HL-60 (cell line): ENCODE measurements around the gene DEUP1.

ENCODE experiments used
- DNase-seq, 2 experiments: peaks; one replicate each; pipeline ENCODE4 v3.0.0-alpha.2; 2010 to 2020; ENCODE audit warnings: low read depth in 1 of 2, low spot score in 1 of 2
- H3K27ac ChIP-seq: fragments of 250-450 bp; sonication (Bioruptor Pico); replicated peaks from 2 replicates; pipeline ENCODE4 v1.5.1; 2020; ENCODE audit warnings: mild to moderate bottlenecking, moderate library complexity
- H3K27me3 ChIP-seq: fragments of 250-450 bp; sonication (Bioruptor Pico); 2 replicates; pipeline ENCODE4 v1.5.1; 2021; ENCODE audit warnings: mild to moderate bottlenecking, moderate library complexity; ENCODE audit not compliant: insufficient read depth, poor library complexity, severe bottlenecking
- H3K4me3 ChIP-seq: replicated peaks from 2 replicates; pipeline ENCODE4 v1.5.1; 2011; ENCODE audit warnings: mild to moderate bottlenecking, control low read depth, low read length; ENCODE audit not compliant: insufficient read depth
- CTCF ChIP-seq: IDR thresholded peaks from one replicate; pipeline ENCODE4 v1.5.1; 2011; ENCODE audit warnings: low read length, control low read depth, inconsistent platforms; ENCODE audit not compliant: insufficient read depth
- GABPA ChIP-seq: IDR thresholded peaks from 2 replicates; pipeline ENCODE4 v1.6.1; 2012; ENCODE audit warnings: low read depth
- POLR2AphosphoS5 ChIP-seq: IDR thresholded peaks from 2 replicates; pipeline ENCODE4 v1.6.1; 2012; ENCODE audit warnings: low read depth
- REST ChIP-seq: IDR thresholded peaks from 2 replicates; pipeline ENCODE4 v1.6.1; 2012; ENCODE audit warnings: low read depth; ENCODE audit not compliant: insufficient replicate concordance
- SPI1 ChIP-seq: IDR thresholded peaks from 2 replicates; pipeline ENCODE4 v1.6.1; 2012; ENCODE audit warnings: low read depth, mild to moderate bottlenecking, borderline replicate concordance

Gene DEUP1

DNA sequence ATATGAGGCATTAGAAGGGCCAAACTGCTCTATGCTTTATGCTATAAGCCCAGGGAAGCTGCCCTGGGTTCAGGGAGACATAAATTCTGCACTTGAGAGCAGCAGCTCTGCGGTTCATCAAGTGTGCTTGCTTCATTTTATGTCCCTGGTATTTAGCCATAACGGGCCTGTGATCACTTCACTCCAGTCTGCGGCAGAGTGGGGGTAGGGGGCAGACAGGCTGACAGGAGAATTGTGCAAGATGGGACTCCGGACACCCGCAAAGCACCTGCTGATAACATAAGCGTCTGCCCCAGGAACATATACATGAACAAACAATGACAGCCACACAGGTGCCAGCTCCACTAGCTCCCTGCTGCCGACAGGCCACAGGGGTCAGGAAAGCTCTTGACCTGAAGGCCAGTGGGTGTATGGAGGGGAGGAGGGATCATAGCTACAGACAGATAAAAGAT lies 156.5 kb downstream of the DEUP1 start:
- no peak overlapping the region for H3K4me3 ChIP-seq
- DNase-seq, result no peak
- no peaks in the 10 kb centered on the region for H3K27me3 ChIP-seq
- no peak overlapping the region for H3K27ac ChIP-seq
- TF ChIP-seq SPI1 (no peak), CTCF (no peak), POLR2AphosphoS5 (no peak), REST (no peak), GABPA (no peak)
